ENCODE results near the gene CREB3. TPM values are rescaled to one million over a fixed set of nuclear protein-coding genes. Genes with fewer than 3 reads are reported as not detected.

Gene CREB3
- polyA plus RNA-seq, 2 of the 4 experiments (the other 2 are of a cell fraction), result 33.3 to 51.3 TPM

GRCh38 chr9:35684921-35685320 lies 47.5 kb upstream of the CREB3 start:
- Histone ChIP-seq H3K4me2 (no peak overlapping the region), H3K4me3 (no peak overlapping the region), H3K4me1 (peaks cover 47% of the 10 kb centered on the region), H3K9me3 (no peaks in the 10 kb centered on the region), H3K27ac (no peak overlapping the region)
- no peak for DNase-seq (ENCODE audit: low read depth in 1 of 2, low spot score in 1 of 2)
- ChIA-PET CTCF (interaction anchor here (0.7 to 18.3 kb wide), 7 partner anchors 12 to 204 kb away, joined by 3 to 498 read pairs (median 12); partner anchors contain the start of genes ARHGEF39, CA9, CCDC107 and RMRP), POLR2A (no interaction called here)
- TF ChIP-seq HES2 (IDR thresholded peaks at IDR 0.05) (no peak), ZSCAN20 (CRISPR knock-in tag; IDR thresholded peaks at IDR 0.05) (no peak), POLR2AphosphoS2 (conservative IDR thresholded peaks at IDR 0.05; ENCODE audit: low read length) (no peak), SREBF2 (IDR thresholded peaks at IDR 0.05) (no peak), TP53 (CRISPR knock-in tag; IDR thresholded peaks at IDR 0.05) (no peak), FOSL2 (IDR thresholded peaks at IDR 0.05) (no peak), FOSL2 (CRISPR knock-in tag; IDR thresholded peaks at IDR 0.05) (no peak)
- WGBS (ENCODE audit: missing lambda C conversion rate), result 97% methylated on average over 10 of the region's 10 CpGs
- no peak for ATAC-seq
- no peak for FAIRE-seq

DNA sequence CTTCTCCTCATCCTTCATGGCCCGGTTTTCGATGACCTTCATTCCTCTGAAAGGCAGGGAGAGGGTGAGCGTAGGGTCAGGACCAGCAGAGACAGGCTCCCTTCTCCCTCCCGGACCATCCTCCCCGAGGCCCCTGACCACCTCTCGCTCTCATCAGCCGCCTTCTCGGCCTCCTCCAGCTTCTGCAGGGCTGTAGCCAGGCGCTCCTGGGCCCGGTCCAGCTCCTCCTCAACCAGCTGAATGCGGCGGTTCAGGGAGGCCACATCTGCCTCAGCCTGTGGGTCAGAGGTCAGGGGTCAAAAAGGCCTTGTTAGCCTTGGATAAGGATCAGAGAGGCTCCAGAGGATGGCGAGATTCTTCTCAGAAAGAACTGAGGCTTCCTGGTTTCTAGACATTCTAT lies 47.0 kb upstream of the CREB3 start:
- WGBS (ENCODE audit: missing lambda C conversion rate), result 95% methylated on average over 13 of the region's 13 CpGs
- H3K9me3 ChIP-seq, result no peaks in the 10 kb centered on the region
- DNase-seq (ENCODE audit: low read depth in 1 of 2, low spot score in 1 of 2), result no peak
- no peak for FAIRE-seq
- peak overlapping the region in 1 of 2 experiments; percentile 19; a peak in 1 of 6 replicates for H3K27ac ChIP-seq
- no peak for ATAC-seq
- POLR2A ChIA-PET, result interaction anchor here (1.1 kb wide), 1 partner anchor 11 kb away, joined by 3 read pairs; no protein-coding TSS in a partner anchor
- peaks cover 47% of the 10 kb centered on the region for H3K4me1 ChIP-seq
- TF ChIP-seq KDM1A (IDR thresholded peaks at IDR 0.05; ENCODE audit: low read depth) (no peak), RARB (CRISPR knock-in tag; IDR thresholded peaks at IDR 0.05) (no peak), CHD2 (IDR thresholded peaks at IDR 0.05; ENCODE audit: low read length, partially characterized antibody) (no peak), CEBPB (IDR thresholded peaks at IDR 0.05) (no peak), ESRRA (IDR thresholded peaks at IDR 0.05; ENCODE audit: borderline replicate concordance, low read length) (no peak), RAD21 (conservative IDR thresholded peaks at IDR 0.05 in 1 of 2, IDR thresholded peaks at IDR 0.05 in 1 of 2) (no peak), TFCP2L1 (CRISPR knock-in tag; IDR thresholded peaks at IDR 0.05) (no peak)
- H3K4me2 ChIP-seq, result no peak overlapping the region
- CTCF ChIA-PET, result interaction anchor here (2.3 to 18.3 kb wide), 5 partner anchors 11 to 71 kb away, joined by 9 to 498 read pairs (median 20); partner anchors contain the start of genes ARHGEF39, CA9, CCDC107 and RMRP
- no peak overlapping the region for H3K4me3 ChIP-seq

GRCh38 chr9:35686222-35687203 lies 46.0 kb upstream of the CREB3 start:
- no peak overlapping the region for H3K4me3 ChIP-seq
- ChIA-PET CTCF (interaction anchor here (0.9 to 18.3 kb wide), 5 partner anchors 10 to 70 kb away, joined by 4 to 498 read pairs (median 20); partner anchors contain the start of genes ARHGEF39, CA9, CCDC107 and RMRP), POLR2A (interaction anchor here (0.7 to 1.1 kb wide), 3 partner anchors 10 to 46 kb away, joined by 3 to 4 read pairs (median 3); partner anchors contain the start of genes CCDC107, CREB3, RMRP and TLN1)
- peaks cover 48% of the 10 kb centered on the region for H3K4me1 ChIP-seq
- no peaks in the 10 kb centered on the region for H3K9me3 ChIP-seq
- peak overlapping the region; percentile 79 for H3K4me2 ChIP-seq
- 84% methylated on average over 11 of the region's 11 CpGs for WGBS (ENCODE audit: missing lambda C conversion rate)
- peak overlapping the region in 1 of 2 experiments; percentile 93; a peak in 1 of 6 replicates for H3K27ac ChIP-seq
- no peak for FAIRE-seq
- no peak for ATAC-seq
- no peak for TF ChIP-seq EHMT2 (IDR thresholded peaks at IDR 0.05; ENCODE audit: low read depth)
- TF ChIP-seq ESRRA (IDR thresholded peaks at IDR 0.05; ENCODE audit: borderline replicate concordance, low read length), result no peak
- DNase-seq (ENCODE audit: low read depth in 1 of 2, low spot score in 1 of 2), result no peak

DNA sequence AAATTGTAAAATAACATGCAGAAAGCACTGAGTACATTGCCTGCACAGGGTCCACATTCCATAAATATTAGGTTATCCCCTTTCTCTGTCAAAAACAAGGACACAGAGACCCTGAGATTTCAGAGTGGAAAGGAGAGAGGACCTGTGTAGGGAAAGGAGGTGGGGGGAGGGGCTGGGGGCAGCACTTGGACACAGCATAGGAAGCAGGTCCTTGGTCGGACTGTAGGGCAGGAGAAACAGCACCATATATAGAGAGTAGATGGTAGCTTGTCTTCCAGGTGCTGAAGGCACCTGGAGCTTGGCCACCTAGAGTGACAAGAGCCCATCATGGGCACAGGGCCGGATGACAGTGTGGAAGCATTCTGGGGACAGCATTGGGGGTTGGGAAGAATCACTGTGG lies 45.2 kb upstream of the CREB3 start:
- no peak for FAIRE-seq
- ChIA-PET POLR2A (interaction anchor here (1.1 to 1.7 kb wide), 2 partner anchors 22 to 45 kb away, joined by 3 to 4 read pairs; partner anchors contain the start of genes ARHGEF39, CREB3 and TLN1), CTCF (interaction anchor here (2.8 to 32.5 kb wide), 4 partner anchors 9 to 69 kb away, joined by 12 to 758 read pairs (median 285); partner anchors contain the start of genes ARHGEF39, CA9, CCDC107 and CREB3)
- no peak for TF ChIP-seq RNF2 (IDR thresholded peaks at IDR 0.05; ENCODE audit: borderline replicate concordance, low read depth)
- no peak for TF ChIP-seq ZNF302 (CRISPR knock-in tag; IDR thresholded peaks at IDR 0.05)
- no peak for TF ChIP-seq KDM5A (IDR thresholded peaks at IDR 0.05)
- TF ChIP-seq, protein P1, sequence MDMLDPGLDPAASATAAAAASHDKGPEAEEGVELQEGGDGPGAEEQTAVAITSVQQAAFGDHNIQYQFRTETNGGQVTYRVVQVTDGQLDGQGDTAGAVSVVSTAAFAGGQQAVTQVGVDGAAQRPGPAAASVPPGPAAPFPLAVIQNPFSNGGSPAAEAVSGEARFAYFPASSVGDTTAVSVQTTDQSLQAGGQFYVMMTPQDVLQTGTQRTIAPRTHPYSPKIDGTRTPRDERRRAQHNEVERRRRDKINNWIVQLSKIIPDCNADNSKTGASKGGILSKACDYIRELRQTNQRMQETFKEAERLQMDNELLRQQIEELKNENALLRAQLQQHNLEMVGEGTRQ (IDR thresholded peaks at IDR 0.05), result no peak
- no peak for TF ChIP-seq EHMT2 (IDR thresholded peaks at IDR 0.05; ENCODE audit: low read depth)
- TF ChIP-seq ZFP36 (IDR thresholded peaks at IDR 0.05; ENCODE audit: borderline replicate concordance, partially characterized antibody), result no peak
- no peak for TF ChIP-seq FOSB (CRISPR knock-in tag; IDR thresholded peaks at IDR 0.05)
- TF ChIP-seq NR3C1 (IDR thresholded peaks at IDR 0.05), result no peak
- TF ChIP-seq, protein P2, sequence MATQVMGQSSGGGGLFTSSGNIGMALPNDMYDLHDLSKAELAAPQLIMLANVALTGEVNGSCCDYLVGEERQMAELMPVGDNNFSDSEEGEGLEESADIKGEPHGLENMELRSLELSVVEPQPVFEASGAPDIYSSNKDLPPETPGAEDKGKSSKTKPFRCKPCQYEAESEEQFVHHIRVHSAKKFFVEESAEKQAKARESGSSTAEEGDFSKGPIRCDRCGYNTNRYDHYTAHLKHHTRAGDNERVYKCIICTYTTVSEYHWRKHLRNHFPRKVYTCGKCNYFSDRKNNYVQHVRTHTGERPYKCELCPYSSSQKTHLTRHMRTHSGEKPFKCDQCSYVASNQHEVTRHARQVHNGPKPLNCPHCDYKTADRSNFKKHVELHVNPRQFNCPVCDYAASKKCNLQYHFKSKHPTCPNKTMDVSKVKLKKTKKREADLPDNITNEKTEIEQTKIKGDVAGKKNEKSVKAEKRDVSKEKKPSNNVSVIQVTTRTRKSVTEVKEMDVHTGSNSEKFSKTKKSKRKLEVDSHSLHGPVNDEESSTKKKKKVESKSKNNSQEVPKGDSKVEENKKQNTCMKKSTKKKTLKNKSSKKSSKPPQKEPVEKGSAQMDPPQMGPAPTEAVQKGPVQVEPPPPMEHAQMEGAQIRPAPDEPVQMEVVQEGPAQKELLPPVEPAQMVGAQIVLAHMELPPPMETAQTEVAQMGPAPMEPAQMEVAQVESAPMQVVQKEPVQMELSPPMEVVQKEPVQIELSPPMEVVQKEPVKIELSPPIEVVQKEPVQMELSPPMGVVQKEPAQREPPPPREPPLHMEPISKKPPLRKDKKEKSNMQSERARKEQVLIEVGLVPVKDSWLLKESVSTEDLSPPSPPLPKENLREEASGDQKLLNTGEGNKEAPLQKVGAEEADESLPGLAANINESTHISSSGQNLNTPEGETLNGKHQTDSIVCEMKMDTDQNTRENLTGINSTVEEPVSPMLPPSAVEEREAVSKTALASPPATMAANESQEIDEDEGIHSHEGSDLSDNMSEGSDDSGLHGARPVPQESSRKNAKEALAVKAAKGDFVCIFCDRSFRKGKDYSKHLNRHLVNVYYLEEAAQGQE (IDR thresholded peaks at IDR 0.05), result no peak
- TF ChIP-seq HOXB13 (CRISPR knock-in tag; IDR thresholded peaks at IDR 0.05; ENCODE audit: low read depth), result no peak

More for the DNA sequence above, 45.2 kb upstream of the CREB3 start:
- DNase-seq (ENCODE audit: low read depth in 1 of 2, low spot score in 1 of 2), result peak in 1 of 2 experiments; percentile 43
- ATAC-seq, result no peak
- Histone ChIP-seq H3K4me2 (peak overlapping the region; percentile 79), H3K9me3 (no peaks in the 10 kb centered on the region), H3K4me3 (peak overlapping the region; percentile 87; the same call in 1 of the 3 replicates), H3K27ac (peak overlapping the region in 1 of 2 experiments; percentile 93; a peak in 3 of 6 replicates), H3K4me1 (peaks cover 44% of the 10 kb centered on the region)
- WGBS (ENCODE audit: missing lambda C conversion rate), result 83% methylated on average over 2 of the region's 2 CpGs

Measured in A549 (cell line).